K562 (cell line): ENCODE measurements around the gene RALGAPB. TPM values are rescaled to one million over a fixed set of nuclear protein-coding genes. Genes with fewer than 3 reads are reported as not detected.

Source experiments
- CREM ChIP-seq: IDR thresholded peaks from 2 replicates; pipeline ENCODE4 v1.6.1; 2014; ENCODE audit warnings: antibody characterized with exemption, low read depth
- GTF2F1 ChIP-seq: IDR thresholded peaks from 2 replicates; pipeline ENCODE4 v1.6.1; 2011; ENCODE audit warnings: low read depth, low read length, improper control_type of control experiment
- HCFC1 ChIP-seq: IDR thresholded peaks from 2 replicates; pipeline ENCODE4 v1.6.1; 2012; ENCODE audit warnings: low read depth, low read length, improper control_type of control experiment
- HDAC8 ChIP-seq: fragments of 450-650 bp; IDR thresholded peaks from 2 replicates; pipeline ENCODE4 v1.6.1; 2016; ENCODE audit warnings: mild to moderate bottlenecking, missing genetic modification characterization, moderate library complexity, missing compliant biosample characterization
- HNRNPK ChIP-seq: fragments of 200-400 bp; formaldehyde crosslinking; IDR thresholded peaks from one replicate; pipeline ENCODE4 v1.6.1; 2018; ENCODE audit warnings: mild to moderate bottlenecking, low read depth, low read length; ENCODE audit not compliant: poor library complexity, severe bottlenecking
- KLF10 ChIP-seq: fragments of 250-450 bp; sonication (Bioruptor Pico); IDR thresholded peaks from 2 replicates; pipeline ENCODE4 v1.6.1; 2021; ENCODE audit warnings: matching md5 sums
- PHTF2 ChIP-seq: fragments of 250-450 bp; sonication (Bioruptor Pico); IDR thresholded peaks from 2 replicates; pipeline ENCODE4 v1.5.0; 2021; ENCODE audit warnings: mild to moderate bottlenecking
- PRMT5 ChIP-seq: sonication (generic); formaldehyde crosslinking; IDR thresholded peaks from 2 replicates; pipeline ENCODE4 v1.5.0; 2020; ENCODE audit warnings: missing genetic modification reagents
- RBBP5 ChIP-seq: fragments of 200-600 bp; sonication (generic); IDR thresholded peaks from 2 replicates; pipeline ENCODE4 v1.6.1; 2012; ENCODE audit warnings: borderline replicate concordance, mild to moderate bottlenecking, low read length, control low read depth, inconsistent platforms; ENCODE audit not compliant: insufficient read depth, poor library complexity, severe bottlenecking
- RBFOX2 ChIP-seq: fragments of 200-400 bp; formaldehyde crosslinking; IDR thresholded peaks from 2 replicates; pipeline ENCODE4 v1.6.1; 2017; ENCODE audit warnings: low read depth, mild to moderate bottlenecking, low read length, moderate library complexity
- SMARCC2 ChIP-seq: fragments of 450-650 bp; IDR thresholded peaks from 2 replicates; pipeline ENCODE4 v1.6.1; 2017; ENCODE audit warnings: antibody characterized with exemption, moderate library complexity, mild to moderate bottlenecking, low read depth
- TOE1 ChIP-seq, 2 experiments: fragments of 450-650 bp in 1 of 2; sonication (generic) in 1 of 2; formaldehyde crosslinking in 1 of 2; IDR thresholded peaks; 2 replicates each; pipeline versions ENCODE4 v1.7.1 to v1.8.0; 2016 to 2022; ENCODE audit warnings: borderline replicate concordance in 2 of 2, mild to moderate bottlenecking in 2 of 2, antibody characterized with exemption in 1 of 2, inconsistent platforms in 1 of 2, low read depth in 1 of 2, missing genetic modification reagents in 1 of 2, moderate library complexity in 1 of 2
- U2AF1 ChIP-seq: fragments of 200-400 bp; formaldehyde crosslinking; optimal IDR thresholded peaks from 2 replicates; pipeline ENCODE3; 2017; ENCODE audit warnings: mild to moderate bottlenecking, low read depth, low read length, moderate library complexity
- ZBTB8A ChIP-seq: fragments of 450-650 bp; IDR thresholded peaks from 2 replicates; pipeline ENCODE4 v1.6.1; 2018; ENCODE audit warnings: mild to moderate bottlenecking, moderate library complexity; ENCODE audit not compliant: partially characterized antibody
- ZNF146 ChIP-seq: IDR thresholded peaks from one replicate; pipeline ENCODE4 v1.6.1; 2018; ENCODE audit warnings: missing compliant biosample characterization; ENCODE audit not compliant: unreplicated experiment
- ZNF589 ChIP-seq: fragments of 200-800 bp; sonication (Bioruptor generic); IDR thresholded peaks from 2 replicates; pipeline ENCODE4 v1.6.1; 2016; ENCODE audit warnings: low read depth, missing genetic modification characterization, missing compliant biosample characterization
- ZNF764 ChIP-seq: fragments of 250-450 bp; sonication (Bioruptor Pico); IDR thresholded peaks from 2 replicates; pipeline ENCODE4 v1.4.0; 2020; ENCODE audit warnings: low read depth, mild to moderate bottlenecking, moderate library complexity
- polyA plus RNA-seq, 8 experiments: library from polyadenylated mRNA; depleted of rRNA in 4 of 8; stranded (reverse) in 5 of 8; unstranded in 3 of 8; fragments of >200 nt; fragmentation: Nextera tagmentation in 2 of 8; fragmentation: Illumina TruSeq in 1 of 8; extraction: Ambion mirVana in 2 of 8; extraction: Trizol in 1 of 8; gene quantifications; 2 replicates each; pipeline versions ENCODE4 v1.2.1 to v1.2.3, GENCODE V29; 2011 to 2014; ENCODE audit warnings: inconsistent platforms in 1 of 8, missing spikeins in 1 of 8
- total RNA-seq, 7 experiments: library from RNA; depleted of rRNA in 6 of 7; stranded (reverse); fragments of >200 nt in 6 of 7; fragmentation: Illumina TruSeq in 2 of 7; extraction: Trizol in 2 of 7; gene quantifications; 2 replicates each; pipeline versions ENCODE4 v1.2.1 to v1.2.3, GENCODE V29; 2011 to 2021; ENCODE audit warnings: low replicate concordance in 1 of 7
- TF ChIP-seq, protein P1 (sequence below): sonication (generic); formaldehyde crosslinking; IDR thresholded peaks from 2 replicates; pipeline ENCODE4 v1.8.1; 2023; ENCODE audit warnings: missing genetic modification reagents, mild to moderate bottlenecking, borderline replicate concordance
- TF ChIP-seq, protein P2 (sequence below): fragments of 450-650 bp; IDR thresholded peaks from 2 replicates; pipeline ENCODE4 v1.6.1; 2016; ENCODE audit warnings: antibody characterized with exemption
- TF ChIP-seq, protein P3 (sequence below): fragments of 450-650 bp; conservative IDR thresholded peaks from 2 replicates; pipeline ENCODE4 v1.6.1; 2016; ENCODE audit warnings: missing genetic modification characterization, low read depth, mild to moderate bottlenecking, missing compliant biosample characterization, moderate library complexity

The RALGAPB gene
- total and polyA plus RNA-seq, 9 of the 15 experiments (the other 6 are each of a cell fraction or from before 2014, with no cell fraction given) = 4.3 to 25.6 (median 13.6) TPM

DNA sequence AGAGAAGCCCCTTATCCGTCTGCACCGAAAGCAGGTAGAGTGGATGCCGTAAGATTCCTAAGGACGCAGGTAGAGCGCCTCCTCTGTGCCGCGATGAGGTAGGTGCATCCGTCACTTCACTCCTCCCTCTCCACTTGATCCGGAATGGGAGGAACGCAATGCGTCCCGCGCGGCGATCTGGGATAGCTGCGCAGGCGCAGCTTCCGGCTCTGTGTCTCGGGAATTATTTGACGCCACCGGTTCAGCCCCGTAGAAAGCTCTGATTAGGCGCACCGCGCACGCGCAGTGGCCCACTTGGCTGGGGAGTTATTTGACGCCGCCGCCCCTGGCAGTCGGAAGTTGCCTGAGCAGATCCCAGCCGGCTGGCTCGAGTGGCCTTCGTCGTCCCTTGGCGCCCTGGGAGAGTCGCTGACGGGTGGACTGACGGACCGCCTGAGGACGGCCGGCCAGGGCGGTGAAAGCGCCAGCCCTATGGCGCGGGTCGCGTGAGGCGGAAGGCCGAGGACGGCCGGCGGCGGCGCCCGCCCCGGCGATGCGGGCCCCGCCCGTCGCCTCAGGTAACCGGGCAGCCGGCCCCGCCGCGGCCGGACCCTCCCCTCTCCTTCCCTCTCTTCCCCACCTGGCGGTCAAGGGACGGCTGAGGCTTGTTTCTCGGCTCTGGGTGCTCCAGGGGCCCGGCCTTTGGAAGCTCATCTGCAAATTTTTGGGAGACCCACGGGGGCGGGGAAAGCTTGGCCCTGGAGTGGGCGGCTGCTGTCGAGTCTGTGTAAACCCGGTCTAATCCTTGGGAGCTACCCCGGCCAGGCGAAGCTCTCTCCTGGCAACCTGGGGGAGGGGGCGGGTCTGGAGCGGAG, at the start of gene RALGAPB (continued):
- TF ChIP-seq PHTF2 = no peak
- TF ChIP-seq HNRNPK = no peak
- no peak for TF ChIP-seq ZNF146 (CRISPR knock-in tag)
- peak; percentile 88 for TF ChIP-seq RBBP5
- peak; percentile 89 for TF ChIP-seq RBFOX2
- TF ChIP-seq GTF2F1 = no peak
- no peak for TF ChIP-seq U2AF1
- no peak for TF ChIP-seq HDAC8 (tag)
- TF ChIP-seq, protein P1, sequence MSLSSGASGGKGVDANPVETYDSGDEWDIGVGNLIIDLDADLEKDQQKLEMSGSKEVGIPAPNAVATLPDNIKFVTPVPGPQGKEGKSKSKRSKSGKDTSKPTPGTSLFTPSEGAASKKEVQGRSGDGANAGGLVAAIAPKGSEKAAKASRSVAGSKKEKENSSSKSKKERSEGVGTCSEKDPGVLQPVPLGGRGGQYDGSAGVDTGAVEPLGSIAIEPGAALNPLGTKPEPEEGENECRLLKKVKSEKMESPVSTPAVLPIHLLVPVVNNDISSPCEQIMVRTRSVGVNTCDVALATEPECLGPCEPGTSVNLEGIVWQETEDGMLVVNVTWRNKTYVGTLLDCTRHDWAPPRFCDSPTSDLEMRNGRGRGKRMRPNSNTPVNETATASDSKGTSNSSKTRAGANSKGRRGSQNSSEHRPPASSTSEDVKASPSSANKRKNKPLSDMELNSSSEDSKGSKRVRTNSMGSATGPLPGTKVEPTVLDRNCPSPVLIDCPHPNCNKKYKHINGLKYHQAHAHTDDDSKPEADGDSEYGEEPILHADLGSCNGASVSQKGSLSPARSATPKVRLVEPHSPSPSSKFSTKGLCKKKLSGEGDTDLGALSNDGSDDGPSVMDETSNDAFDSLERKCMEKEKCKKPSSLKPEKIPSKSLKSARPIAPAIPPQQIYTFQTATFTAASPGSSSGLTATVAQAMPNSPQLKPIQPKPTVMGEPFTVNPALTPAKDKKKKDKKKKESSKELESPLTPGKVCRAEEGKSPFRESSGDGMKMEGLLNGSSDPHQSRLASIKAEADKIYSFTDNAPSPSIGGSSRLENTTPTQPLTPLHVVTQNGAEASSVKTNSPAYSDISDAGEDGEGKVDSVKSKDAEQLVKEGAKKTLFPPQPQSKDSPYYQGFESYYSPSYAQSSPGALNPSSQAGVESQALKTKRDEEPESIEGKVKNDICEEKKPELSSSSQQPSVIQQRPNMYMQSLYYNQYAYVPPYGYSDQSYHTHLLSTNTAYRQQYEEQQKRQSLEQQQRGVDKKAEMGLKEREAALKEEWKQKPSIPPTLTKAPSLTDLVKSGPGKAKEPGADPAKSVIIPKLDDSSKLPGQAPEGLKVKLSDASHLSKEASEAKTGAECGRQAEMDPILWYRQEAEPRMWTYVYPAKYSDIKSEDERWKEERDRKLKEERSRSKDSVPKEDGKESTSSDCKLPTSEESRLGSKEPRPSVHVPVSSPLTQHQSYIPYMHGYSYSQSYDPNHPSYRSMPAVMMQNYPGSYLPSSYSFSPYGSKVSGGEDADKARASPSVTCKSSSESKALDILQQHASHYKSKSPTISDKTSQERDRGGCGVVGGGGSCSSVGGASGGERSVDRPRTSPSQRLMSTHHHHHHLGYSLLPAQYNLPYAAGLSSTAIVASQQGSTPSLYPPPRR = no peak
- TF ChIP-seq ZBTB8A = no peak
- 0 out of 2 replicates have a peak, but pooled peaks have one; percentile 19 for TF ChIP-seq TOE1 (IDR thresholded peaks at IDR 0.05; ENCODE audit: borderline replicate concordance)
- no peak for TF ChIP-seq TOE1 (CRISPR knock-in tag; IDR thresholded peaks at IDR 0.05; ENCODE audit: borderline replicate concordance, low read depth)
- TF ChIP-seq, protein P2, sequence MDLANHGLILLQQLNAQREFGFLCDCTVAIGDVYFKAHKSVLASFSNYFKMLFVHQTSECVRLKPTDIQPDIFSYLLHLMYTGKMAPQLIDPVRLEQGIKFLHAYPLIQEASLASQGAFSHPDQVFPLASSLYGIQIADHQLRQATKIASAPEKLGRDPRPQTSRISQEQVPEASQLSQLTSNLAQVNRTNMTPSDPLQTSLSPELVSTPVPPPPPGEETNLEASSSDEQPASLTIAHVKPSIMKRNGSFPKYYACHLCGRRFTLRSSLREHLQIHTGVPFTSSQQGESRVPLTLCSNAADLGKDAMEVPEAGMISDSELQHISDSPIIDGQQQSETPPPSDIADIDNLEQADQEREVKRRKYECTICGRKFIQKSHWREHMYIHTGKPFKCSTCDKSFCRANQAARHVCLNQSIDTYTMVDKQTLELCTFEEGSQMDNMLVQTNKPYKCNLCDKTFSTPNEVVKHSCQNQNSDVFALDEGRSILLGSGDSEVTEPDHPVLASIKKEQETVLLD = peak; percentile 99
- peak; percentile 72 for TF ChIP-seq HCFC1
- TF ChIP-seq KLF10 (CRISPR knock-in tag) = no peak
- TF ChIP-seq ZNF589 (CRISPR knock-in tag) = no peak
- TF ChIP-seq ZNF764 (CRISPR knock-in tag) = no peak
- peak; percentile 89 for TF ChIP-seq CREM
- no peak for TF ChIP-seq PRMT5 (CRISPR knock-in tag)
- TF ChIP-seq, protein P3, sequence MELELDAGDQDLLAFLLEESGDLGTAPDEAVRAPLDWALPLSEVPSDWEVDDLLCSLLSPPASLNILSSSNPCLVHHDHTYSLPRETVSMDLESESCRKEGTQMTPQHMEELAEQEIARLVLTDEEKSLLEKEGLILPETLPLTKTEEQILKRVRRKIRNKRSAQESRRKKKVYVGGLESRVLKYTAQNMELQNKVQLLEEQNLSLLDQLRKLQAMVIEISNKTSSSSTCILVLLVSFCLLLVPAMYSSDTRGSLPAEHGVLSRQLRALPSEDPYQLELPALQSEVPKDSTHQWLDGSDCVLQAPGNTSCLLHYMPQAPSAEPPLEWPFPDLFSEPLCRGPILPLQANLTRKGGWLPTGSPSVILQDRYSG (tag) = no peak
- TF ChIP-seq SMARCC2 = no peak
